Osteoblast (primary cell): ENCODE data around the gene CPEB3. TPM values are rescaled to one million over a fixed set of nuclear protein-coding genes. Genes with fewer than 3 reads are reported as not detected.
"Not testable (repeated sequence)": the region's sequence is repeated elsewhere in the genome, so short reads cannot be mapped to it uniquely, and the experiment has no call there.

Experiments
- DNase-seq: peaks from one replicate; pipeline ENCODE4 v3.0.0; 2011; ENCODE audit warnings: low spot score, mixed read lengths; ENCODE audit not compliant: insufficient read length; ENCODE audit errors: missing footprints
- H2AFZ ChIP-seq: 2 replicates; pipeline ENCODE4 v1.6.0; 2011; ENCODE audit warnings: mild to moderate bottlenecking, low read length
- H3K27ac ChIP-seq: 2 replicates; pipeline ENCODE4 v1.5.1; 2011; ENCODE audit warnings: mild to moderate bottlenecking, low read depth, low read length, moderate library complexity
- H3K27me3 ChIP-seq: 2 replicates; pipeline ENCODE4 v1.6.0; 2012; ENCODE audit warnings: mild to moderate bottlenecking, control low read depth, inconsistent platforms, low read length, moderate library complexity; ENCODE audit not compliant: insufficient read depth
- H3K36me3 ChIP-seq: 2 replicates; pipeline ENCODE4 v1.5.1; 2011; ENCODE audit warnings: mild to moderate bottlenecking, low read length, control low read depth, moderate library complexity; ENCODE audit not compliant: insufficient read depth
- H3K4me1 ChIP-seq: 2 replicates; pipeline ENCODE4 v1.5.1; 2011; ENCODE audit warnings: mild to moderate bottlenecking, low read length, control low read depth, moderate library complexity; ENCODE audit not compliant: insufficient read depth
- H3K4me2 ChIP-seq: 2 replicates; pipeline ENCODE4 v1.6.0; 2011; ENCODE audit warnings: mild to moderate bottlenecking, low read length; ENCODE audit not compliant: insufficient read depth
- H3K4me3 ChIP-seq: fragments of 200-600 bp; sonication (generic); 3 replicates; pipeline ENCODE4 v1.5.1; 2012; ENCODE audit warnings: mild to moderate bottlenecking, low read length, inconsistent platforms; ENCODE audit not compliant: insufficient read depth
- H3K79me2 ChIP-seq: 2 replicates; pipeline ENCODE4 v1.6.0; 2012; ENCODE audit warnings: mild to moderate bottlenecking, low read length, control low read depth, inconsistent platforms; ENCODE audit not compliant: insufficient read depth
- H3K9me3 ChIP-seq: 2 replicates; pipeline ENCODE4 v1.5.1; 2011; ENCODE audit warnings: low read depth, low read length, control low read depth
- H4K20me1 ChIP-seq: 2 replicates; pipeline ENCODE4 v1.6.0; 2012; ENCODE audit warnings: mild to moderate bottlenecking, low read length, control low read depth; ENCODE audit not compliant: insufficient read depth
- CTCF ChIP-seq: IDR thresholded peaks from 2 replicates; pipeline ENCODE4 v1.5.1; 2011; ENCODE audit warnings: mild to moderate bottlenecking, low read depth, low read length, moderate library complexity; ENCODE audit errors: extremely low read depth
- total RNA-seq: library from RNA; depleted of rRNA; stranded (reverse); fragments of >200 nt; gene quantifications from 2 replicates; pipeline ENCODE4 v1.2.3, GENCODE V29; 2012

The CPEB3 gene
- 1.1 and 1.2 TPM in 2 replicates for total RNA-seq

GRCh38 chr10:92290837-92291615, at the start of gene CPEB3, which contains the start of gene MARCHF5:
CPEB3 (minus strand) TSS chr10:92291078; CDS start chr10:92240350, 50,728 bp downstream.
MARCHF5 (plus strand) TSS chr10:92291167; CDS start chr10:92291495, 328 bp downstream.
- Histone ChIP-seq H3K79me2 (peaks cover 68% of the 10 kb centered on the region), H2AFZ (peak within 1 kb of the TSS; percentile 89), H3K4me3 (peak within 1 kb of the TSS; percentile 100), H3K4me1 (peaks cover 13% of the 10 kb centered on the region), H3K4me2 (peak within 1 kb of the TSS; percentile 100), H3K9me3 (no peaks in the 10 kb centered on the region), H3K27me3 (no peaks in the 10 kb centered on the region), H3K27ac (peak within 1 kb of the TSS; percentile 83), H3K36me3 (peaks cover 13% of the 10 kb centered on the region), H4K20me1 (peaks cover 28% of the 10 kb centered on the region)
- TF ChIP-seq CTCF: peak; percentile 52
- DNase-seq: peak; percentile 98

- not testable (repeated sequence) for H3K27ac ChIP-seq, H3K4me1 ChIP-seq, H3K4me2 ChIP-seq, H2AFZ ChIP-seq, H3K9me3 ChIP-seq, H3K27me3 ChIP-seq, H3K36me3 ChIP-seq, DNase-seq, H3K4me3 ChIP-seq
- H3K79me2 ChIP-seq: peaks cover 59% of the 10 kb centered on the region
- peaks cover 29% of the 10 kb centered on the region for H4K20me1 ChIP-seq
Measured at GRCh38 chr10:92329927-92330326, 39.0 kb upstream of the CPEB3 start.

DNA sequence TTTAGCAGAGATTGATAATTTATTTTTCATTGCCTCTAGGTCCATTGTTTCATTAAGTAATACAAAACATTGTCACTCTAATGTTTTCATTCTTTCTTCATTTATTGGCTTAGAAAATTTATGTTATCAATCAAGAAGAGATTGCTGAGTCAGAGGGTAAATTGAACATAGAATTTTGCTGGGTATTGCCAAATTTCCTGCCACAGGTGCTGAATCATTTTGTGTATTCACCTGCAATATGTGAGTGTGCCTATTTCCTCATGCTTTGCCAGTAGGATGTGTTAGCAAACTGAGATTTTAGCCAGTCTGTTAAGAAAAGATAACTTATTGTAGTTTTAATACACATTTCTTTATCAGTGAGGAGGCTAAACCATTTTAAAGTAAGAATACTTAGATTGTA, 38.1 kb upstream of the CPEB3 start:
- H3K4me3 ChIP-seq: no peak overlapping the region
- peaks cover 61% of the 10 kb centered on the region for H3K79me2 ChIP-seq
- DNase-seq: no peak
- no peak overlapping the region for H2AFZ ChIP-seq
- no peaks in the 10 kb centered on the region for H3K9me3 ChIP-seq
- no peak for TF ChIP-seq CTCF
- H4K20me1 ChIP-seq: peaks cover 21% of the 10 kb centered on the region
- H3K27ac ChIP-seq: no peak overlapping the region
- H3K27me3 ChIP-seq: no peaks in the 10 kb centered on the region
- no peaks in the 10 kb centered on the region for H3K4me1 ChIP-seq
- H3K36me3 ChIP-seq: no peaks in the 10 kb centered on the region
- H3K4me2 ChIP-seq: no peak overlapping the region

DNA sequence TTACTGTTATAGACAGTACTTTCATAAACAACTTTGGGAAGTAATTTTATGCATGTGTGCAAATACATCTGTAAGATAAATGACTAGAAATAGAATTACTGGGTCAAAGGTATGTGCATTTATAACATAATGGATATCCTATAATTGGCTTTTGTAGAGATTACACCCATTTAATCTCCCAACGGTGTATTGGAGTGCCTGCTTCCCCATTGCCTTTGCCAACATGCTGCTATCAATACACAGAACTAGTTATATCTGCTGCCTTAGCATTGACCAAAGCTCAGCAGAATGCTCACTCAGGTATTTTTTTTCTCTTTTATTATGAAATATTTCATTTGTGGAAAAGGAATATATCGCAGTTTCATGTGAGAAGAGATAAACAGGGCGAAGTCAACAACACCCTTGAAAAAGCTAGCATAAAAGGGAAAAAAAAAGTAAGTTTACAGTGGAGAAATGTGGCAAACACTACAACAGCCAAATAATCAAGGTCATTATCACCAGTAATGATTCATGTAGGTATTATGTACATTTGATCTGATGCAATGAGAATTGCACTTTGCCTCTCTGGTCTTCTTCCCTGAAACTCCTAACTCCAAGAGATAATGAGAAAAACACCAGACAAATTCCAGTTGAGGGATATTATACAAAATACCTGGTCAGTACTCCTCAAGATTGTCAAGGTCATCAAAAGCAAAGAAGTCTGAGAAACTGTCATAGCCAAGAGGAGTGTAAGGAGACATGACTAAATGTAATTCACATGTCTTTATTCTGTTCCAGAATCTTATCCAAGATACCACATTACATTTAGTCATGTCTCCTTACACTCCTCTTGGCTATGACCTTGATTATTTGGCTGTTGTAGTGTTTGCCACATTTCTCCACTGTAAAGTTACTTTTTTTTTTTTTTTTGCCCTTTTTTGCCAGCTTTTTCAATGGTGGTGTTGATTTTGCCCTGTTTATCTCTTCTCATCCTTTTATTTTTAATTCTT, 36.9 kb upstream of the CPEB3 start:
- H3K4me1 ChIP-seq: no peaks in the 10 kb centered on the region
- H3K9me3 ChIP-seq: no peaks in the 10 kb centered on the region
- no peak for DNase-seq
- no peak overlapping the region for H3K27ac ChIP-seq
- no peak for TF ChIP-seq CTCF
- no peaks in the 10 kb centered on the region for H3K27me3 ChIP-seq
- H2AFZ ChIP-seq: no peak overlapping the region
- peaks cover 64% of the 10 kb centered on the region for H3K79me2 ChIP-seq
- peaks cover 20% of the 10 kb centered on the region for H4K20me1 ChIP-seq
- H3K4me2 ChIP-seq: no peak overlapping the region
- H3K4me3 ChIP-seq: no peak overlapping the region
- H3K36me3 ChIP-seq: no peaks in the 10 kb centered on the region
